ENCODE results near the gene CTXN2. TPM values are rescaled to one million over a fixed set of nuclear protein-coding genes. Genes with fewer than 3 reads are reported as not detected.

Gene CTXN2
- total and polyA plus RNA-seq, 2 of the 13 experiments (the other 11 are each of a cell fraction or from before 2014, with no cell fraction given): not detected

GRCh38 chr15:48190932-48191573 is 412 bp upstream of the CTXN2 start (continued):
- no peak for TF ChIP-seq ZSCAN5A (CRISPR knock-in tag; IDR thresholded peaks at IDR 0.05; ENCODE audit: borderline replicate concordance)
- TF ChIP-seq HMG20A (CRISPR knock-in tag; IDR thresholded peaks at IDR 0.05; ENCODE audit: borderline replicate concordance): no peak
- TF ChIP-seq IRX3 (CRISPR knock-in tag; IDR thresholded peaks at IDR 0.05; ENCODE audit: borderline replicate concordance, low read depth): no peak
- TF ChIP-seq ZNF660 (CRISPR knock-in tag; IDR thresholded peaks at IDR 0.05; ENCODE audit: borderline replicate concordance, low read depth): no peak
- no peak for TF ChIP-seq ZNF207 (IDR thresholded peaks at IDR 0.05; ENCODE audit: borderline replicate concordance)
- no peak for TF ChIP-seq FOXO4 (CRISPR knock-in tag; conservative IDR thresholded peaks at IDR 0.05)
- TF ChIP-seq THYN1 (CRISPR knock-in tag; IDR thresholded peaks at IDR 0.05; ENCODE audit: borderline replicate concordance, low read depth): no peak
- TF ChIP-seq FOXP1 (IDR thresholded peaks at IDR 0.05): no peak
- TF ChIP-seq FOXP1 (CRISPR knock-in tag; IDR thresholded peaks at IDR 0.05): no peak
- TF ChIP-seq ZNF224 (CRISPR knock-in tag; IDR thresholded peaks at IDR 0.05): no peak
- TF ChIP-seq ZNF678 (CRISPR knock-in tag; IDR thresholded peaks at IDR 0.05): no peak
- TF ChIP-seq CBX2 (IDR thresholded peaks at IDR 0.05; ENCODE audit: low read depth, low read length): no peak
- TF ChIP-seq CBX2 (CRISPR knock-in tag; IDR thresholded peaks at IDR 0.05; ENCODE audit: low read depth): no peak
- TF ChIP-seq SIX4 (CRISPR knock-in tag; IDR thresholded peaks at IDR 0.05): no peak
- TF ChIP-seq SUZ12 (IDR thresholded peaks at IDR 0.05; ENCODE audit: low read depth, low read length): no peak
- TF ChIP-seq ZNF44 (CRISPR knock-in tag; IDR thresholded peaks at IDR 0.05): no peak
- TF ChIP-seq ZFP82 (CRISPR knock-in tag; IDR thresholded peaks at IDR 0.05; ENCODE audit: borderline replicate concordance): no peak
- no peak; the same call in 1 of the 2 replicates for TF ChIP-seq ZNF281 (CRISPR knock-in tag; IDR thresholded peaks at IDR 0.05; ENCODE audit: borderline replicate concordance)
- no peak for TF ChIP-seq GATAD2A (CRISPR knock-in tag; IDR thresholded peaks at IDR 0.05)
- TF ChIP-seq ZNF264 (CRISPR knock-in tag; IDR thresholded peaks at IDR 0.05): 0 out of 2 replicates have a peak, but pooled peaks have one; percentile 53
- no peak for TF ChIP-seq ZNF83 (CRISPR knock-in tag; IDR thresholded peaks at IDR 0.05; ENCODE audit: borderline replicate concordance)
- TF ChIP-seq RFXAP (CRISPR knock-in tag; IDR thresholded peaks at IDR 0.05; ENCODE audit: borderline replicate concordance): peak; percentile 52; the same call in 1 of the 2 replicates
- no peak for TF ChIP-seq MAX (IDR thresholded peaks at IDR 0.05)
- no peak for TF ChIP-seq ARID2 (CRISPR knock-in tag; IDR thresholded peaks at IDR 0.05; ENCODE audit: borderline replicate concordance)
- no peak; the same call in 1 of the 2 replicates for TF ChIP-seq ZBTB21 (CRISPR knock-in tag; IDR thresholded peaks at IDR 0.05)
- TF ChIP-seq ZNF788 (CRISPR knock-in tag; IDR thresholded peaks at IDR 0.05; ENCODE audit: borderline replicate concordance): no peak
- TF ChIP-seq HOXD1 (CRISPR knock-in tag; IDR thresholded peaks at IDR 0.05): no peak
- TF ChIP-seq SRF (IDR thresholded peaks at IDR 0.05; ENCODE audit: low read depth, low read length): no peak

All from HepG2 (cell line).